Measurements from ENCODE around the gene ATP6V0C.

DNA sequence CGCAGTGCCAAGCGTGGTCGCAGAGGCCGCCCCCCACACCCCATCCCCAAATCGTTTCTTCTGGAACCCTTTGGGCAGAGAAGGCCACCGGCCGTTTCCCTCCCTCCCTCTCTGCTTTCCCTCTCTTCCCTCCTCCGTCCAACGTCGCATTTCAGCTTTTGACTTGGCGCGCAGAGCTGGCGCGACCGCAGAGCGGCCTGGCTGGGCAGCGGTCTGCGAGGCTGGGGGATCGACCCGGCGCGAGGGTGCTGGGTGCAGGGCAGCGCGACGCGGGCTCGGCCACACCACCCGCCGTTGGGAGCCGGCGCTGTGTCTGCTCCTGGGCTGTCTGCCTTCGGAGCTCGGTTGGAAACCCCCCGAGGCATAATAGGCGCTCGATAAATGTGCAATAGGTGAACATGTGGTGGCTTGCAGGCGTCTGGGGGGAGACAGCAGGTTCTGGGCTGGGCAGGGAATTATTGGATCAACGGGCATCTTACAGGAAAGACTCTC lies 45.5 kb upstream of the ATP6V0C start:
- TF ChIP-seq, protein P1, sequence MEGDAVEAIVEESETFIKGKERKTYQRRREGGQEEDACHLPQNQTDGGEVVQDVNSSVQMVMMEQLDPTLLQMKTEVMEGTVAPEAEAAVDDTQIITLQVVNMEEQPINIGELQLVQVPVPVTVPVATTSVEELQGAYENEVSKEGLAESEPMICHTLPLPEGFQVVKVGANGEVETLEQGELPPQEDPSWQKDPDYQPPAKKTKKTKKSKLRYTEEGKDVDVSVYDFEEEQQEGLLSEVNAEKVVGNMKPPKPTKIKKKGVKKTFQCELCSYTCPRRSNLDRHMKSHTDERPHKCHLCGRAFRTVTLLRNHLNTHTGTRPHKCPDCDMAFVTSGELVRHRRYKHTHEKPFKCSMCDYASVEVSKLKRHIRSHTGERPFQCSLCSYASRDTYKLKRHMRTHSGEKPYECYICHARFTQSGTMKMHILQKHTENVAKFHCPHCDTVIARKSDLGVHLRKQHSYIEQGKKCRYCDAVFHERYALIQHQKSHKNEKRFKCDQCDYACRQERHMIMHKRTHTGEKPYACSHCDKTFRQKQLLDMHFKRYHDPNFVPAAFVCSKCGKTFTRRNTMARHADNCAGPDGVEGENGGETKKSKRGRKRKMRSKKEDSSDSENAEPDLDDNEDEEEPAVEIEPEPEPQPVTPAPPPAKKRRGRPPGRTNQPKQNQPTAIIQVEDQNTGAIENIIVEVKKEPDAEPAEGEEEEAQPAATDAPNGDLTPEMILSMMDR (conservative IDR thresholded peaks at IDR 0.05; ENCODE audit: low read length): no peak
- no peak for TF ChIP-seq EZH2phosphoT487 (IDR thresholded peaks at IDR 0.05; ENCODE audit: borderline replicate concordance)
